ENCODE data around the gene GJB1.

DNA sequence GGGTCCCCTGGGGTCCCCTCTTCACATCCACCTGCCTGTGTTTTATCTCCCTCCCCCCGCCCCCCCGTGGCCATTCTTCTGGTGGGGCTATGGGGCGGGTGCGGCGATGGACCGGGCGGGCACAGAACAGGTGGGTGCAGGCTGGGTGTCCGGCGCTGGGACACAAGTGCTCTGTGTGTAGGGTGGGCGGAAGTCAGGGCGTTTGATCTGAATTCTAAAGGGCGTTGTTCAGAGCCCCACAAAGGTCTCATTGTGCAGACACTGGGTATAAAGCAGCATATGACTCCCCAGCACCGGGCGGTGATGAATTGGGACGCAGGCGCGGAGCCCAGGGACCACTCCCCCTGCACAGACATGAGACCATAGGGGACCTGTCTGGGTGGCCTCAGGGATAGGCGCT, at the start of gene GJB1:
- TF ChIP-seq, protein P1, sequence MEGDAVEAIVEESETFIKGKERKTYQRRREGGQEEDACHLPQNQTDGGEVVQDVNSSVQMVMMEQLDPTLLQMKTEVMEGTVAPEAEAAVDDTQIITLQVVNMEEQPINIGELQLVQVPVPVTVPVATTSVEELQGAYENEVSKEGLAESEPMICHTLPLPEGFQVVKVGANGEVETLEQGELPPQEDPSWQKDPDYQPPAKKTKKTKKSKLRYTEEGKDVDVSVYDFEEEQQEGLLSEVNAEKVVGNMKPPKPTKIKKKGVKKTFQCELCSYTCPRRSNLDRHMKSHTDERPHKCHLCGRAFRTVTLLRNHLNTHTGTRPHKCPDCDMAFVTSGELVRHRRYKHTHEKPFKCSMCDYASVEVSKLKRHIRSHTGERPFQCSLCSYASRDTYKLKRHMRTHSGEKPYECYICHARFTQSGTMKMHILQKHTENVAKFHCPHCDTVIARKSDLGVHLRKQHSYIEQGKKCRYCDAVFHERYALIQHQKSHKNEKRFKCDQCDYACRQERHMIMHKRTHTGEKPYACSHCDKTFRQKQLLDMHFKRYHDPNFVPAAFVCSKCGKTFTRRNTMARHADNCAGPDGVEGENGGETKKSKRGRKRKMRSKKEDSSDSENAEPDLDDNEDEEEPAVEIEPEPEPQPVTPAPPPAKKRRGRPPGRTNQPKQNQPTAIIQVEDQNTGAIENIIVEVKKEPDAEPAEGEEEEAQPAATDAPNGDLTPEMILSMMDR (IDR thresholded peaks at IDR 0.05; ENCODE audit: borderline replicate concordance, extremely low read depth, low read length, poor library complexity, severe bottlenecking), result no peak
- no peak for TF ChIP-seq EZH2 (IDR thresholded peaks at IDR 0.05; ENCODE audit: borderline replicate concordance, low read depth, low read length, severe bottlenecking)

Data from DND-41 (cell line).